Measurements from ENCODE around the gene CDKN2B-AS1. TPM values are rescaled to one million over a fixed set of nuclear protein-coding genes. Genes with fewer than 3 reads are reported as not detected.

The CDKN2B-AS1 gene
- total RNA-seq, 4 donors from 2014 or later, result 22.7 to 129 (median 52.0) TPM

- no peak for TF ChIP-seq POLR2A (IDR thresholded peaks at IDR 0.05)
- TF ChIP-seq, protein P1, sequence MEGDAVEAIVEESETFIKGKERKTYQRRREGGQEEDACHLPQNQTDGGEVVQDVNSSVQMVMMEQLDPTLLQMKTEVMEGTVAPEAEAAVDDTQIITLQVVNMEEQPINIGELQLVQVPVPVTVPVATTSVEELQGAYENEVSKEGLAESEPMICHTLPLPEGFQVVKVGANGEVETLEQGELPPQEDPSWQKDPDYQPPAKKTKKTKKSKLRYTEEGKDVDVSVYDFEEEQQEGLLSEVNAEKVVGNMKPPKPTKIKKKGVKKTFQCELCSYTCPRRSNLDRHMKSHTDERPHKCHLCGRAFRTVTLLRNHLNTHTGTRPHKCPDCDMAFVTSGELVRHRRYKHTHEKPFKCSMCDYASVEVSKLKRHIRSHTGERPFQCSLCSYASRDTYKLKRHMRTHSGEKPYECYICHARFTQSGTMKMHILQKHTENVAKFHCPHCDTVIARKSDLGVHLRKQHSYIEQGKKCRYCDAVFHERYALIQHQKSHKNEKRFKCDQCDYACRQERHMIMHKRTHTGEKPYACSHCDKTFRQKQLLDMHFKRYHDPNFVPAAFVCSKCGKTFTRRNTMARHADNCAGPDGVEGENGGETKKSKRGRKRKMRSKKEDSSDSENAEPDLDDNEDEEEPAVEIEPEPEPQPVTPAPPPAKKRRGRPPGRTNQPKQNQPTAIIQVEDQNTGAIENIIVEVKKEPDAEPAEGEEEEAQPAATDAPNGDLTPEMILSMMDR (IDR thresholded peaks at IDR 0.05), result no peak
- Histone ChIP-seq H3K4me1 (no peaks in the 10 kb centered on the region), H3K27me3 (peaks cover 0 to 5% of the 10 kb centered on the region in 2 donors), H3K4me3 (no peak overlapping the region), H3K27ac (no peak overlapping the region), H3K9me3 (no peaks in the 10 kb centered on the region), H3K36me3 (no peaks in the 10 kb centered on the region)
- DNase-seq, result no peak
These were observed 10.5 kb upstream of the CDKN2B-AS1 start for GRCh38 chr9:21984101-21984500.

DNA sequence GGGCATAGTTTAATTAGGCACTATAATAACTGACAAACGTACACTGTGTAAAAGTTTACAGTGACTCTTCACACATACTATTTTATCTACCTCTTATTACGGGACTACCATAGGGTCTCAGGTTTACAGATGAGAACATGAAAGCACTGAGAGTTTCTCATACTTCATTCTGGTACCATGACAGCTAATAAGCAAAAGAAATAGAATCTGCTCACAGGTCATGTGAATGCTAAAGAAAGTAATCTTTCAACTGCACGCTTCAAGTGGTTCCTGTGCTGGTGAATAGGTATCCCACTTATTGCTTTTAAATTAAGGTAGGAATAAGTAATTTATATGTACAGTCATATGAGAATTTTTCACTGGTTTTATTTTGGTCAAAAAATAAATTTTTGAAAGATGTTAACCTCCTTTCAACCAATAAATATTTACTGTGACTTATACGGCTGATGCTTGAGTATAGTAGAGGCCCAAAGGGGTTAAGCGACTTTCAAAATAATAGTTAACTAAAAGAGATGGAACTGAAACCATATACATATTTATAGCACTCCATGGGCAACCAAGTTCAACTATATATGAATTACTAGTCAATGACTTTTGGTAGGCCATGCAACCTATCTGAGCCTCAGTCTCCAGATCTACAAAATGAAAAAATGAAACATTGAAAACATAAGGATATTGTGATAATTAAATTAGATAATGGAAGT lies 8.5 kb upstream of the CDKN2B-AS1 start:
- Histone ChIP-seq H3K4me3 (no peak overlapping the region), H3K27ac (no peak overlapping the region), H3K9me3 (no peaks in the 10 kb centered on the region), H3K36me3 (no peaks in the 10 kb centered on the region), H3K4me1 (no peaks in the 10 kb centered on the region), H3K27me3 (peaks cover 0 to 4% of the 10 kb centered on the region in 2 donors)
- no peak for DNase-seq
- TF ChIP-seq, protein P1 (IDR thresholded peaks at IDR 0.05), result no peak
- TF ChIP-seq POLR2A (IDR thresholded peaks at IDR 0.05), result no peak

DNA sequence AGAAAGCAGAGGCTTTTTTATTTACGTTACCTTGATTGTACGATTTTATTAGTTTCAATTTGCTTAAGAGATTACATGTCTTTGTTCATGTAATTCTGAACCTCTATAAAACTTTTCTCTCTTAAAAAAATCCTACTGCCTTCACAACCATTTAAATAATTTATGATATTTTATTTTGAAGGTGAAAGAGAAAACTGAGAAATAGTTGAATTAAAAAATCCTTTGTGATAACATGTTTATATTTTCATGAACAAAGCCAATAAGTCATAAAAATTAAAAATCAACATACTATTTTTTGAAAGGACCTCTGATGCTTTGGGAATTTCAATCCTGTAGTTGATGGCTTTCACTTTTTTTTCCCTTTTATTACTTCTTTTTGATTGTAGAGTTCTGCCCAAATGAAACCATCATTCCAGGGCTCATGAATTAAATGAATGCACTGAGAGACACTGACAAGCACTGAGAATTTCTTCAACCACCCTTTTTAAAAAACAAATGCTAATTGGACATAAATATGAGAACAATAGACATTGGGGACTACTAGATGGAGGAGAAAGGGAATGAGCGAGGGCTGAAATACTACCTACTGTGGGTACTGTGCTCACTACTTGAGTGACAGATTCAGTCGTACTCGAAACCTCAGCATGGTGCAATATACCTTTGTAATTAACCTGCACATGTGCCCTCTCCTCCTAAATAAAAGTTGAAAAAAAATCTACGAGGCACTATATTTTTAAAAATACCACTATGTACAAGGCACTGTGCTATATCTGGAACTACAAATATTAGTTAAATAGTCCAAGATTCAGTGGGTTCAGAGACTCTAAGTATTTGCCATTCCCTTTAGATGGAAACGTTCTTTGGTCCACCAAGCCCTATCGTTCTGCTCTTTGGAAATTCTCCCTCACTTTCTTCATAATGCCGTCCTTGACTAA lies 6.3 kb upstream of the CDKN2B-AS1 start:
- peaks cover 0 to 1% (median 0%) of the 10 kb centered on the region in 4 donors for H3K4me1 ChIP-seq
- H3K36me3 ChIP-seq, result no peaks in the 10 kb centered on the region
- TF ChIP-seq, protein P1 (IDR thresholded peaks at IDR 0.05), result no peak
- TF ChIP-seq POLR2A (IDR thresholded peaks at IDR 0.05), result no peak
- no peak overlapping the region for H3K27ac ChIP-seq
- H3K27me3 ChIP-seq, result peaks cover 0 to 4% of the 10 kb centered on the region in 2 donors
- no peak for DNase-seq
- H3K4me3 ChIP-seq, result no peak overlapping the region
- no peaks in the 10 kb centered on the region for H3K9me3 ChIP-seq

DNA sequence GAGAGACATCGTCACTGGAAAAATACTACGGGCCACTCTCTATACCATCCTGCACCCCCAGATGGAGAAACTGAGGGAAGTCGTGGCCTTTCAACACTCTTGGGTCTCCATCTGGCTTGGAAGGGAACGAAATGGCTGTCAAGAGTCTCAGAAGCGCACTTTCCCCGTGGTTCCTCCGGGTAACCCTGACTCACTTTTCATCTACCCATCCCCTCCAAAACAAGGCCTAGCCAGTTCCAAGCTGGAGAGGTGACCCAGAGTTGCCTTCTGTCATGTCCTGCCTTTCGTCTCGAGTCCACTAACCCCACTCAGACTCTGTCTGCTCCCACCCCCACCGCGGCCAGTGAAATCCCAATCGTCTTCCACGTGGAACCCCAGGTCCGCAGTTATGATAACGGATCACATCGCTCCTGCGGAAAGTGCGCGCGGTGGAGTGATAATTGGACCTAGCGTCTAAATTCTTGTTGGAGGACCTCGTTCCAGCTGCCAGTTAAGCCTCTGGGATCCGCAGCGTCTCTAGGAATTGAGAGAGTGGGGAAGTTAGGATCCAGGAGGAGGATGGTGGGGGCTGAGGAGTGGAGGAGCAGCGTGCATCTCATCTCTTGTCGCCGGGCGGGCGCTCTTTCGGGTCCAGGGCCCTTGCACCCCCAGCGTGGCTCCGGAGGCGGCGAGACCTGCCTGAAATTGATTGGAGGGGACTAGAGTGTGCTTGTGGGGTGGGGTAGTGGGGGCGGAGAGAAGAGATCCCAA lies 5.0 kb upstream of the CDKN2B-AS1 start:
- H3K27me3 ChIP-seq, result peaks cover 0 to 4% of the 10 kb centered on the region in 2 donors
- H3K36me3 ChIP-seq, result no peaks in the 10 kb centered on the region
- DNase-seq, result no peak
- no peaks in the 10 kb centered on the region for H3K9me3 ChIP-seq
- no peak overlapping the region for H3K4me3 ChIP-seq
- peaks cover 0 to 10% (median 0%) of the 10 kb centered on the region in 4 donors for H3K4me1 ChIP-seq
- no peak for TF ChIP-seq POLR2A (IDR thresholded peaks at IDR 0.05)
- TF ChIP-seq, protein P1 (IDR thresholded peaks at IDR 0.05), result no peak
- no peak overlapping the region for H3K27ac ChIP-seq

Measured in Peyer's patch (tissue), 4 donors.